ENCODE measurements around the gene AFM.

AFM gene

DNA sequence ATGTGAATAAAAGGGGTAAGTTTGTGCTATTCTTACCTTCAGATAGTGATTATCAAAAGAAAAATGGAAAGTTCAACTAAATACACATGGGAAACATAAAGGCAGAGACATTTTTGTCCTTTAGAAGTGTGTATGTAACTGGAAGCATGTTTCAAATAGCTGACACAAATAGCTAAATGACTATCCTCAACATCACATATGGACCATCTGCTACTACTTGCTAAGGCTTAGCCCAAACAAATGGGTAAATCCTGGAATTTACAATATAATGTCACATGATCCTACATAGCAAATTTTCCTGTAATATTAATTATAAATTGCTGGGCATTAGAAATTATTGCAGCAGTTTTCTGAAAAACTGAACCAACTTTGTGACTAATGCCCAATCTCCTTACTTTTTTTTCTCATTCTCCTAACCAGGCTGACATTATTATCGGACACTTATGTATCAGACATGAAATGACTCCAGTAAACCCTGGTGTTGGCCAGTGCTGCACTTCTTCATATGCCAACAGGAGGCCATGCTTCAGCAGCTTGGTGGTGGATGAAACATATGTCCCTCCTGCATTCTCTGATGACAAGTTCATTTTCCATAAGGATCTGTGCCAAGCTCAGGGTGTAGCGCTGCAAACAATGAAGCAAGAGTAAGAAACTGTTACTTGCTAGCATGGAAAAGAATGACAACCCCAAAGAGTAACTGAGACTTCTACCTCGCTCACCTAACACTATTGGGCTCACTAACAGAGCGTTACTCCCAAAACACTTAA lies 29.4 kb upstream of the AFM start:
- no peak for DNase-seq

GRCh38 chr4:73452953-73453700 lies 28.4 kb upstream of the AFM start:
- no peak for DNase-seq

DNA sequence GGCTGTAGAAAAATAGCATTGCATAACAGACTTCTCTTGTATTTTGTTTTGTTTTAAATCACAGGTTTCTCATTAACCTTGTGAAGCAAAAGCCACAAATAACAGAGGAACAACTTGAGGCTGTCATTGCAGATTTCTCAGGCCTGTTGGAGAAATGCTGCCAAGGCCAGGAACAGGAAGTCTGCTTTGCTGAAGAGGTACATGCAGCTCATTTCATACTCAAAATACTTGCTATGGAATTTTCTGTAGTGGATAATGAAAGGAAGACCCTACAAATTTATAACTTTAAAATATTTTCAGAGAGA lies 27.9 kb upstream of the AFM start:
- DNase-seq, result no peak

- no peak for DNase-seq
Measured at GRCh38 chr4:73454920-73455319, 26.6 kb upstream of the AFM start.

DNA sequence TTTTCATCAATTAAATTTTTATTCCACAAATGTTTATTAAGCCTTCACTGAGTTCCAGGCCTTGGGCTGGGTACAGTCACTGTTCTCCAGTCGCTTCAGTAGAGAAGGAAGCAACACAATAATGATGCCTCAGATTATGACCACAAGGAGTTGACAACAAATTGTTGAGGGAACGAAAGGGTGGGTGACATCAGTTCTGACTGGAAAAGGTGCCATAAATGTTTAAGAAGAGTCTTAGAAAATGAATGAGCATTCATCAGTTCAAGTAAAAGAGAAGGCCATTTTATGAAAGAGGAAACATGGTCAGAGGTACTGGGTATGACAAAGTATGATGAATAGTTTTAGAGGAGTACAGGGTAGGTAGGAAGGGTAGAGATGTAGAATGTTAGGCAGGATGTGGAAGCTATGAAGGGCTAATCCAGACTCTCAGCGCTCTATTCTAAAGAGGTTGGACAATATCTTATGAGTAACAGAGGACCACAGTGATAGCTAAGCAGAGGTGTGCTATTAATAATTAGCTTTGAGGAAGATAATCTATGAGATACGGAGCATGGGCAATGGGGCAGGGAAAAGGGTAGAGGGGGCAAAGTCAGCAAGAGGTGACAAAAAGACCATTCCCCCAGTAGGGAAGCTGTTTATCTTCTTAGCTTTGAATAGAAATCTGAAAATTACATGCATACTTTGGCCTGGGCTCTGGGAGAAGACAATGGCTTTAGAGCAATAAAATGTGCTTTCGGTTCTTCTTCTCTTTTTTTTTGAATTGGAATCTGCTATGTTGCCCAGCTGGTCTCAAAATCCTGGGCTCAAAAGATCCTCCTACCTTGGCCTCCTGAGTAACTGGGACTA lies 25.1 kb upstream of the AFM start:
- DNase-seq, result no peak

- no peak for DNase-seq
Measured at GRCh38 chr4:73458184-73459047, 23.1 kb upstream of the AFM start.

- no peak for DNase-seq
Measured at GRCh38 chr4:73459048-73459421, 22.5 kb upstream of the AFM start.

GRCh38 chr4:73460913-73461522 lies 20.5 kb upstream of the AFM start:
- no peak for DNase-seq

GRCh38 chr4:73468170-73468569 lies 13.4 kb upstream of the AFM start:
- DNase-seq, result no peak

DNA sequence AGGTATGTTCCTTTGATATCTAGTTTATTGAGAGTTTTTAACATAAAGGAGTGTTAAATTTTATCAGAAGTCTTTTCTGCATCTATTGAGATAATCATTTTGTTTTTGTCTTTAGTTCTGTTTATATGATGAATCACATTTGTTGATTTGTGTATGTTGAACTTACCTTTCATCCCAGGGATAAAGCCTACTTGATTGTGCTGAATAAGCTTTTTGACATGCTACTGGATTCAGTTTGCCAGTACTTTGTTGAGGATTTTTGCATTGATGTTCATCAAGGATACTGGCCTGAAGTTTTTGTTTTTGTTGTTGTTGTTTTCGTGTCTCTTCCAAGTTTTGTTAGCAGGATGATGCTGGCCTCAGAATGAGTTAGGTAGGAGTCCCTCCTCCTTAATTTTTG lies 10.8 kb upstream of the AFM start:
- DNase-seq, result no peak

GRCh38 chr4:73477176-73477575 lies 4.4 kb upstream of the AFM start:
- no peak for DNase-seq

- no peak for DNase-seq
Measured at GRCh38 chr4:73479323-73479722, 2.2 kb upstream of the AFM start.

DNA sequence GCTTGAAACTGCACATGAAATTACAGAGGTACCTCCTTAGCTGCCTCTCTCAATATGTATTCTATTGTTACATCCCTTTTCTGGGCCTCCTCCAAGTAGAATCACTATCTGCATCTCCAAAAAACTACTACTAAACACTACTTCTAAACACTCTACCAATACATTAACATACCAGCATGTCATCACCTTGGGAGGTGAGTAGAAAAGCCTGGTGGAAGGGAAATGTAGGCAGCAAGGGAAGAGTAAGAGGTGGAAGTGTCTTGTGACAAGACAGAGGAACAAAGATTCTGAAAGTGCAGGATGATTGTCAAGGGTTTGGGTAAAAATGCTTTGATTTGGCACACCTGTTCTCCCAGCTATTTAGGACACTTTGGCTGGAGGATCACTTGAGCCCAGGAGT lies 3.5 kb downstream of the AFM start:
- no peak for DNase-seq

DNA sequence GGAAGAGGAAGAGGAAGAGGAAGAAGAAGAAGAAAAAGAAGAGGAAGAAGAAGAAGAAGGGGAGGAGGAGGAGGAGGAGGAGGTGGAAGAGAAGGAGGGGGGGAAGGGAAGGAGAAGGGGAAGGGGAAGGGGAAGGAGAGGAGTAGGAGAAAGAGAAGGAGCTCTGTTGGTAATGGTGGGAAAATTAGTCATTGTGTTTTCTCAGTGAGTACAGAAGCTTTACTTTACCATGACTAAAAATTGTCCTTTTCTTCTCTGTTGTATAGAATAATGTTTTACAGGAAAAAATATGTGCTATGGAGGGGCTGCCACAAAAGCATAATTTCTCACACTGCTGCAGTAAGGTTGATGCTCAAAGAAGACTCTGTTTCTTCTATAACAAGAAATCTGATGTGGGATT lies 4.1 kb downstream of the AFM start:
- no peak for DNase-seq

GRCh38 chr4:73486497-73486896 lies 5.0 kb downstream of the AFM start:
- no peak for DNase-seq

DNA sequence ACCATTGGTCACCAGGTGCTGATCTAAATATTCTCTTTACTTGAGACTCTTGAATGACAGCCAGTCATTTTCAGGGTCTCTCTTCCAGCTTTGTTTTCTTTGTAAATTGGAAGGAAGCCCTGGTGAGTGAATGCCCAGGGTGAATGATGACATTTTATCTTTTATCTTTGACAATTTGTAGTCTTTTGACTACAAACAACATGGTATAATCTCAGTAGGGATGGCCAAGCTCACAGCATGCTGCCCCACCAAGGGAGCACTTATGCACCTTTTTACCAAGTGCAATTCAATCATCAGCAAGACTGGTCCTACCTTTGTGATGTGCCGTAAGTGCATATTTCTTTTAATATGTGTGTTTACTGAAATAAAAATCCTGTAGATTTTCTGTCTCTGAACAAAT lies 5.7 kb downstream of the AFM start:
- DNase-seq, result no peak

GRCh38 chr4:73499996-73500765 lies 18.6 kb downstream of the AFM start:
- no peak for DNase-seq

DNA sequence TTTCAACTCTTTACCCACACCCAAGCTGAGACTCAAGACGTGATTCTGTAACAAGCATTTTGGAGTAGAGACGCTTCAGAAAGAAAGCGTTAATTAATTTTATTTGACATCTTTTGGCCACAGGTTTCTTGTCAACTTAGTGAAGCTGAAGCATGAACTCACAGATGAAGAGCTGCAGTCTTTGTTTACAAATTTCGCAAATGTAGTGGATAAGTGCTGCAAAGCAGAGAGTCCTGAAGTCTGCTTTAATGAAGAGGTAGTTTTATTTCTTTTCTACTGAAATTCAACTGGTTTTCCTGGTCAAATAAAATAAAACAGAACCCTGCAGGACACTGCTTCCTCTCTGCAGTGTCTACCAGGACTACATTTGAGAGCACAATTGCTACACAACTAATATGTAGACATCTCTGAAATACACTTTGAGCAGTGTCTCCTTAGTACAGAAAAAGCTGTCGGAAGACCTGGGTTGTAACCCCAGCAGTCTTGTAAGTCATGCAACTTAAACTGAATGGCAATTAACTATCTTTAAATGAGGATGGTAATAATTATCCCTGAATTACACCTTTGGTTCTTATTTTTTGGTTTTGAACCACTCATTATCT lies 20.2 kb downstream of the AFM start:
- no peak for DNase-seq

- DNase-seq, result no peak
Measured at GRCh38 chr4:73505567-73505966, 24.0 kb downstream of the AFM start.

DNA sequence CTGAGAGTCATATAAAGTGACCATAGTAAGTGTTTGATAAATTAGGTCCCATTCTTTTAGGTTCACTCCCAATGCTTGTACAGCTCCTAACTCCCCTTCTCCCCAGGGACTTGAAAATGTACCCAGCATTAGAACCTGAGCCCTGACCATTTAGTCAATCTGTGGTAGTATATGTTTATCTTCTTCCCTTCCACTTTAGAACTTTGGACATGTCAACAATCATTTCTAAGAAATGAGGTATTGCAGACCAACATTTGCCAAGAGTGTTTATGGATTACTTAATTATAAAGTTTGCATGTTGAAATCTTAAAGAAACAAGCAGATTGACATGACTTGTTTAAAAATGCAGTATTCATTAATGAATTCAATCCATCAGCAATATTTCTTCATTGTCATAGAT lies 26.0 kb downstream of the AFM start:
- DNase-seq, result no peak

- no peak for DNase-seq
Measured at GRCh38 chr4:73508651-73509050, 27.1 kb downstream of the AFM start.

Measured in activated CD8-positive, alpha-beta memory T cell treated with anti-CD3 and anti-CD28 coated beads for 24 hours (primary cell).